Measurements from ENCODE around the gene CENPM. TPM values are rescaled to one million over a fixed set of nuclear protein-coding genes. Genes with fewer than 3 reads are reported as not detected.

Gene CENPM
- total RNA-seq, result 10 to 100 TPM; 28.5 to 43.1 TPM
- 32.1 TPM for polyA plus RNA-seq (2013, experiment 1 of 2)
- 32.0 TPM for polyA plus RNA-seq (2013, experiment 2 of 2)
- long read RNA-seq, experiment 1, transcript CENPM-201 (6 exons, 966 nt), result major isoform, 28 of 32 reads
- long read RNA-seq, experiment 1, partial matches to known transcripts, result 2 of 32 reads
- long read RNA-seq, experiment 1, other reads (novel, unspliced or antisense), result 1 of 32 reads
- long read RNA-seq, experiment 2, transcript CENPM-201 (6 exons, 966 nt), result major isoform, 25 of 42 reads
- long read RNA-seq, experiment 2, partial matches to known transcripts, result 2 of 42 reads
- long read RNA-seq, experiment 2, other reads (novel, unspliced or antisense), result 6 of 42 reads
- long read RNA-seq, experiment 3, transcript CENPM-203 (5 exons, 1,002 nt), result minor isoform, 10 of 40 reads
- long read RNA-seq, experiment 3, transcript CENPM-201 (6 exons, 966 nt), result major isoform, 22 of 40 reads
- long read RNA-seq, experiment 3, partial matches to known transcripts, result 2 of 40 reads
- long read RNA-seq, experiment 3, other reads (novel, unspliced or antisense), result 4 of 40 reads
- long read RNA-seq, experiment 4, transcript CENPM-203 (5 exons, 1,002 nt), result minor isoform, 11 of 152 reads
- long read RNA-seq, experiment 4, transcript CENPM-201 (6 exons, 966 nt), result major isoform, 123 of 152 reads
- long read RNA-seq, experiment 4, partial matches to known transcripts, result 0 of 152 reads
- long read RNA-seq, experiment 4, other reads (novel, unspliced or antisense), result 11 of 152 reads

GRCh38 chr22:41946629-41947423 lies at the start of gene CENPM:
Gene CENPM, minus strand, starts transcription at chr22:41947152. Its CDS starts 76 bp downstream, at chr22:41947076.
- Mint-ChIP-seq H3K9me3 (no peaks in the 10 kb centered on the region), H3K27me3 (ENCODE audit: insufficient read depth) (no peaks in the 10 kb centered on the region), H3K36me3 (ENCODE audit: low read depth) (peaks cover 28% of the 10 kb centered on the region), H3K4me3 (peak within 1 kb of the TSS; percentile 69), H3K27ac (peak within 1 kb of the TSS; percentile 88), H3K4me1 (peaks cover 13% of the 10 kb centered on the region)
- H3K4me3 ChIP-seq (ENCODE audit: low read length), result peak within 1 kb of the TSS; percentile 89
- no peaks in the 10 kb centered on the region for H3K27me3 ChIP-seq (ENCODE audit: control insufficient read depth, insufficient read depth, low read length, poor library complexity, severe bottlenecking)
- H3K27ac ChIP-seq (ENCODE audit: low read depth, low read length), result peak within 1 kb of the TSS; percentile 68
- peak within 1 kb of the TSS; percentile 58 for H3K9ac ChIP-seq (ENCODE audit: extremely low read depth, low read length, poor library complexity, severe bottlenecking)
- no peaks in the 10 kb centered on the region for H3K9me3 ChIP-seq (ENCODE audit: control insufficient read depth, low read length)
- TF ChIP-seq CTCF (conservative IDR thresholded peaks at IDR 0.05), result no peak
- no peaks in the 10 kb centered on the region for H3K4me1 ChIP-seq (ENCODE audit: control insufficient read depth, insufficient read depth, low read length)
- peak; percentile 98 for DNase-seq
- WGBS, 2 experiments (ENCODE audit: insufficient coverage in 1 of 2, insufficient read length in 1 of 2), result 3 to 12% methylated on average over 14 to 56 of the region's 56 CpGs
- peaks cover 25% of the 10 kb centered on the region for H3K36me3 ChIP-seq (ENCODE audit: control insufficient read depth, insufficient read depth, low read length)

GRCh38 chr22:41995211-41995610 lies 48.3 kb upstream of the CENPM start:
- no peaks in the 10 kb centered on the region for H3K9me3 Mint-ChIP-seq
- WGBS, 2 experiments (ENCODE audit: insufficient coverage in 1 of 2, insufficient read length in 1 of 2), result 81 to 86% methylated on average over 3 of the region's 3 CpGs
- no peaks in the 10 kb centered on the region for H3K4me1 Mint-ChIP-seq
- Histone ChIP-seq H3K9me3 (ENCODE audit: control insufficient read depth, low read length) (no peaks in the 10 kb centered on the region), H3K27ac (ENCODE audit: low read depth, low read length) (peak overlapping the region; percentile 24), H3K36me3 (ENCODE audit: control insufficient read depth, insufficient read depth, low read length) (no peaks in the 10 kb centered on the region), H3K4me3 (ENCODE audit: low read length) (no peak overlapping the region), H3K27me3 (ENCODE audit: control insufficient read depth, insufficient read depth, low read length, poor library complexity, severe bottlenecking) (no peaks in the 10 kb centered on the region), H3K9ac (ENCODE audit: extremely low read depth, low read length, poor library complexity, severe bottlenecking) (no peak overlapping the region), H3K4me1 (ENCODE audit: control insufficient read depth, insufficient read depth, low read length) (no peaks in the 10 kb centered on the region)
- DNase-seq, result peak; percentile 27
- no peak for TF ChIP-seq CTCF (conservative IDR thresholded peaks at IDR 0.05)
- H3K27me3 Mint-ChIP-seq (ENCODE audit: insufficient read depth), result no peaks in the 10 kb centered on the region
- H3K4me3 Mint-ChIP-seq, result no peak overlapping the region
- H3K36me3 Mint-ChIP-seq (ENCODE audit: low read depth), result no peaks in the 10 kb centered on the region
- H3K27ac Mint-ChIP-seq, result no peak overlapping the region

- Mint-ChIP-seq H3K4me3 (no peak overlapping the region), H3K4me1 (no peaks in the 10 kb centered on the region), H3K27me3 (ENCODE audit: insufficient read depth) (no peaks in the 10 kb centered on the region), H3K27ac (no peak overlapping the region), H3K36me3 (ENCODE audit: low read depth) (no peaks in the 10 kb centered on the region), H3K9me3 (no peaks in the 10 kb centered on the region)
- H3K4me3 ChIP-seq (ENCODE audit: low read length), result no peak overlapping the region
- no peak overlapping the region for H3K27ac ChIP-seq (ENCODE audit: low read depth, low read length)
- no peak overlapping the region for H3K9ac ChIP-seq (ENCODE audit: extremely low read depth, low read length, poor library complexity, severe bottlenecking)
- H3K9me3 ChIP-seq (ENCODE audit: control insufficient read depth, low read length), result no peaks in the 10 kb centered on the region
- no peak for TF ChIP-seq CTCF (conservative IDR thresholded peaks at IDR 0.05)
- H3K4me1 ChIP-seq (ENCODE audit: control insufficient read depth, insufficient read depth, low read length), result no peaks in the 10 kb centered on the region
- no peaks in the 10 kb centered on the region for H3K36me3 ChIP-seq (ENCODE audit: control insufficient read depth, insufficient read depth, low read length)
- 93 to 100% methylated on average over 4 to 5 of the region's 5 CpGs for WGBS, 2 experiments (ENCODE audit: insufficient coverage in 1 of 2, insufficient read length in 1 of 2)
- no peak for DNase-seq
- no peaks in the 10 kb centered on the region for H3K27me3 ChIP-seq (ENCODE audit: control insufficient read depth, insufficient read depth, low read length, poor library complexity, severe bottlenecking)
Observed at GRCh38 chr22:41992496-41992895, 45.5 kb upstream of the CENPM start.
